CD4-positive, alpha-beta T cell treated with Interleukin-6 at 100 ng/mL for 8 hours (primary cell): ENCODE results near the gene OTOGL.

ENCODE experiments used
- DNase-seq: peaks from one replicate; pipeline ENCODE4 v3.0.0-alpha.2; 2020; ENCODE audit warnings: mixed read lengths, low spot score

Gene OTOGL

GRCh38 chr12:80377140-80377794 lies 277.9 kb downstream of the OTOGL start:
- no peak for DNase-seq

- no peak for DNase-seq
Observed at GRCh38 chr12:80381121-80381520, 281.8 kb downstream of the OTOGL start.

- no peak for DNase-seq
Observed at GRCh38 chr12:80382254-80382653, 282.9 kb downstream of the OTOGL start.

GRCh38 chr12:80400571-80400991 lies 301.2 kb downstream of the OTOGL start:
- no peak for DNase-seq

- DNase-seq, result no peak
Observed at GRCh38 chr12:80401191-80401590, 301.9 kb downstream of the OTOGL start.

GRCh38 chr12:80404629-80405028 lies 305.3 kb downstream of the OTOGL start:
- DNase-seq, result no peak

- no peak for DNase-seq
Observed at GRCh38 chr12:80406253-80406652, 306.9 kb downstream of the OTOGL start.

GRCh38 chr12:80411787-80412186 lies 312.4 kb downstream of the OTOGL start:
- DNase-seq, result no peak

GRCh38 chr12:80412343-80412953 lies 313.1 kb downstream of the OTOGL start:
- DNase-seq, result no peak

- DNase-seq, result no peak
Observed at GRCh38 chr12:80413462-80413861, 314.1 kb downstream of the OTOGL start.

- no peak for DNase-seq
Observed at GRCh38 chr12:80415466-80415865, 316.1 kb downstream of the OTOGL start.

- DNase-seq, result no peak
Observed at GRCh38 chr12:80419644-80420043, 320.3 kb downstream of the OTOGL start.

- DNase-seq, result no peak
Observed at GRCh38 chr12:80420075-80420474, 320.7 kb downstream of the OTOGL start.

GRCh38 chr12:80422550-80422949 lies 323.2 kb downstream of the OTOGL start:
- DNase-seq, result no peak
